SU-DHL-6 (cell line): ENCODE results near the gene LYSMD4.

Experiments
- CTCF ChIP-seq: fragments of 200-600 bp; sonication (generic); IDR thresholded peaks from one replicate; pipeline ENCODE4 v1.5.1; 2017; ENCODE audit warnings: antibody characterized with exemption, mild to moderate bottlenecking, low read length, moderate library complexity; ENCODE audit not compliant: insufficient read depth, poor library complexity, severe bottlenecking
- EZH2phosphoT487 ChIP-seq: fragments of 200-600 bp; sonication (generic), shearing (Covaris generic); conservative IDR thresholded peaks from 2 replicates; pipeline ENCODE4 v1.6.1; 2018; ENCODE audit warnings: mild to moderate bottlenecking, antibody characterized with exemption, low read length, moderate library complexity, mixed read lengths

GRCh38 chr15:99753066-99753465, 19.8 kb upstream of the LYSMD4 start:
- no peak for TF ChIP-seq CTCF
- no peak for TF ChIP-seq EZH2phosphoT487
